NCI-H1436 (cell line): Measurements from ENCODE around the gene UGT1A5.

ENCODE experiments used
- DNase-seq: peaks from one replicate; lab custom pipeline; 2025; lab: John Stamatoyannopoulos, UW

The UGT1A5 gene

DNA sequence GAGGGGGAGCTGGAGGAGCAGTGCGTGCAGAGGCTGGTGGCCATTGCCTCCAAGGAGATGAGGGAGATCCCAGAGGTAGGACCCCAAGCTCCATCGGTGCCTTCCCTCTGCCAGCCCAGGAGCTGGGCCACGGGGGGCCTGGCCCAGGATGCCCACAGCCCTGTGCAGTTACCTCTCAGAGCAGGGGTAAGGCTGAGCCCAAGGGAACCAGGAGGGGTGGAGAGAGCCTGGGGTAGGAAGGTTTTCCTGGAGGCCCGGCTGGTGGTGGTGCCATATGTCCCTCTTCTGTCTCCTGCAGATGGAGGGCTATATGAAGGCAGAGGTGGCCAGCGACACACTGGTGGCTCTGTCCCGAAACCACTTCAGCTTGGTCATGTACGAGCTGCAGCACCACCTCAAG lies 76.8 kb downstream of the UGT1A5 start:
- no peak for DNase-seq

DNA sequence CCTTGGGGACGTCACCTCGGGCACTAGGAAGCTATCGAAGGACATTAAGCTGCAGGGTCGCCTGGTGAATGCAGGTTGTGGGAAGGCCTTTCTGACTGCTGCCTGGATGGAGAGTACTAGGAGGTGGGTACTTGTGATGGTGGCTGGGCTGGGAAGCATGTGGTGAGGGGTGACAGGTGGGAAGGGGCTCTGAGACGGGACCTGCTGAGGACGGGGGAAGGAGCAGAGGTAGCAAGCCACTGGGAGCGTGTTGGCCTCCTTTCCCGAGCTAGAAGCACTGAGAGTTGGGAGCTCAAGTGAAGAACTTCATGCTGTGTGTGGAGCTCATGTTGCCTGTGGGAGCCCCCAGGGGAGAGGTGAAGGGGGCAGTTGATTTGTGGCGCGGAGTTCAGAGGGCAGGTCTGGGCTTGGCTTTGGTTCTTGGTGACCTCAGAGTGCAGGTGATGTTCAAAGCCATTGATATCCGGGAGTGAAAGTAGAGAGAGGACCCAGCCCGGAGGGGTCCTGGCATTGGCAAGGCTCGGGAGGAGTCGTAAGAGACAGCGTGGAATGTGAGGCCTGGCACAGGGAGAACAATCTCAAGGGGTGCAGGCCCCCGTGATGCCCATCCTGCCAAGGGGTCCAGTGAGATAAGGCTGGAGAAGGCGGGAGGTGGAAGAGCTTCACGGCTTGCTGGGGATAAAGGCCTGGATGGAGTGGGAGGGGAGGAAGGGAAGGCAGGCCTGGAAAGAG lies 78.6 kb downstream of the UGT1A5 start:
- no peak for DNase-seq

DNA sequence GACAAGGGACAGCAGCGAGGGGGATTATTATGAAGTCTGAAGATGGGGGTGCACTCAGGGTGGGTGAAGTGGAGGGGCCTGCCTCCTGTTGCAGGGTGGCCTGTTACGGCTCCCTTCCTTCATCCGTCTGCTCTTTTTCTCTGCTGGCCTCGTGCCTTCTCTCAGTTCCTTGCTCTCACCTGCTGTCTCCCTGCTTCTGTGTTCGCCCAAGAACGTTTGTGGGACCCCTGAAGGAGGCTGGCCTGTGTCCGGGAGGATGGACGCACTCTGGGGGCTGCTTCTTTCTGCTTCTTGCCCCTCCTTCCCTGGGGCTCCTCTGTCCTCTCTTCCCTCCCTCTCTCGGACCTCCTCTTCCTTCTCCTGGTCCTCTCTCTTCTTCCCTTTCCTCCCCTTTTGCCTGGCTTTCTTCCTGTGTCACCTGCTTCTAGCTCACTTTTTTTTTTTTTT lies 79.2 kb downstream of the UGT1A5 start:
- no peak for DNase-seq

DNA sequence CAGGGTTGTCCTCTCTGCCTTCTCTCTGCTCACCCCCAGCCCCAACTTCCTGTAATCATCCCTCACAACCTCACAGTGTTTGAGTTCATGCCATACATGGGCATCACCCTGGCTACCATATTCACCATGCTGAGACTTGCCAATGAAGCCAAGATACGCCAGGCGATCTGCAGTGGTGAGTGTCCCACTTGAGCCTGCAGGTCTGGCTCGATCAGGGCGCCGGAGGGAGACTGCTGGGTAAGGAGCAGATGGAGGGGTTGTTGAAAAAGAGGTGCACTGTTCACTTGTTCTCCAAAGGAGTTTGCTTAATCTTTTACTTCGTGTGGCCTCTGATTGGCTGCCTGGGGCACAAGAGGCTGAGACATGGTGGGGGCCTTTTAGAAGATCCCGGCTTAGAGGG lies 80.0 kb downstream of the UGT1A5 start:
- DNase-seq, result no peak

DNA sequence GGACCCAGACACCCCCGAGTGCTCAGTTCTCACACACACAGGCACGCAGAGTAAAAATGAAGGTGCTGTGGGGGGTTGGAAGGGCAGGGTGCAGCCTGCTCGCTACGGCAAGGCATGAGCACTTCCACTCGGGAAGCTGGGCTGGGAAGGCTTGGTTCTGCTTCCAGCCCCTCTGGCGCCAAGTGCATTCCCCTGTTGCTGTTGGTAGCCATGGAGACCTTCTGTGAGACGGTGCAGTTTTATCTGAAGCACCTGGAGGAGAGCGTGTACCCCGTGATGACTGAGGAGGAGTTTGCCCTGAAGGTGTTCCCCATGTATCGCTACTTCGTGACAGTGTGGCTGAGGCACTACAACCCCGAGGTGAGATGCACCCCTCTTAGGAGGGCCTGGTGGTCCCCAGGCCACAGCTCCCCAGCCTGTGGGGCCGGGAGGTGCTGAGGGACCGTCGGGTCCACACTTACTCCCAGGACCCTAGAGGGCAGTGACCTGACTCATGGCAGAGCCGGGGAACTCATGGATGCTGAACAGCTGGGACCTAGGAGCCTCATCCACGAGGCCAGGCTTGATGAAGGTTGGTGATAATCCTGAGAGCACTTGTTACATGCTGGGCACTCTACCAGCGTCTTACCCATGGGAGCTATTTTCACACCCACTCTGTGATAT lies 80.9 kb downstream of the UGT1A5 start:
- no peak for DNase-seq

DNA sequence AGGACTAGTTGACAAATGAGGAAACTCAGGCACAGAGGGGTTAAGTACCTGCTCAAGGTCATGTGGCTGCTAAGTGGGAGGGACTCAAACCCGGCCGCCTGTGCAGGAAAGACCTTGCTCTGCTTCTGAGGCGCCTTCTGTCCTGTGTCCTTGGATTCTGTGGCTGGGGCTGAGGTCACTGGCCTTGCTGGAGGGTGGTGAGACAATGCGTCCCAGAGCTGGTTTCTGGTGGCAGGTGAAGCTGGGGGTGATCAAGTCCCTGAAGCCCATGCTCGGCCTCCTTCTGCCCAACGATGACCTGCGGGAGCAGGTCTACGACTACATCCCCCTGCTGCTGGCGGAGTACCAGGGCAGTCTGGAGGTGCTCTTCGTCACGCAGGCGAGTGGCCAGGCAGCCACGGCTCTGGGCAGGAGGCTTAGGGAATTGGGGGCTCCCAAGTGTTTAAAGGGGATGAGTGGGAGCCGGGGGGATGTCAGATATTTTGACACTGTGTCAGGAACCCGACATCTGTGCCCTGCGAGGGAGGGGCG lies 81.5 kb downstream of the UGT1A5 start:
- no peak for DNase-seq

DNA sequence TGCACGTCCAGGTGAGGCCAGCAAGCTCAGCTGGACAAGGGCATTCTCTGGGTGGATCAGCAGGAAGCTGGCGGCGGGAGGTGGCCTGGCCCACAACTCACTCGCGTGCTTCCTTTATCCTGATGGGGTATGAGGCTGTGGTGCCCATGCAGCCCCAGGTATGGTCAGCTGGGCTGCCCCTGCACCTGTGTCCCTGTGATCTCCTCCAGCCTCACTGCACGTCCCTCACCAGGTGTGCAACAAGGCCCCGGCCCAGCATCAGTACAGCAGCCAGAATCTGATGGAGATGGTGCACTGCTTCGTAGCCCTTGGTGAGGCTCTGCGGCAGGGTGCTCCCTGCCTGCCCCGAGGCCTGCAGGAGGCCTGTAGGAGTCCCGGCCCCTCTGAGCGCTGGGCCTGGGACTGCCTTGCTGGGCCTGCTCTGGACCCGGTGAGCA lies 83.0 kb downstream of the UGT1A5 start:
- DNase-seq, result no peak

DNA sequence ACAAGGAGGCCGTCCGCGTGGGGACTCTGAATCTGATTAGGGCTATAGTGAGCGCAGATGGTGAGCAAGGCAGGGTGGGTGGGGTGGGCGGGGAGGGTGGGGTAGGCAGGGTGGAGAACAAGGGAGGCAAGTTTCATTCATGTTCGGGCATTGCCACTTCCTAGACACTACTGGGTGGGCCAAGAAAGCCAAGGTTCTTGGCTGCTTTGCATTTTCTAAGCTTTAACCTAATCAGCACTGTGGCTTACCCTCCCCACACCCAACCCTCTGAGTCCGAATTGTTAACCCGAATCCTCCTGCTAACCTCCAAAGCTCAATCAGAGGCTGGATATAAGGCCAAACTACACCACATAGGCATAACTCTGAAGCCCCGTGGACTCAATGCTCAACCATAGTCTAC lies 83.5 kb downstream of the UGT1A5 start:
- no peak for DNase-seq

DNA sequence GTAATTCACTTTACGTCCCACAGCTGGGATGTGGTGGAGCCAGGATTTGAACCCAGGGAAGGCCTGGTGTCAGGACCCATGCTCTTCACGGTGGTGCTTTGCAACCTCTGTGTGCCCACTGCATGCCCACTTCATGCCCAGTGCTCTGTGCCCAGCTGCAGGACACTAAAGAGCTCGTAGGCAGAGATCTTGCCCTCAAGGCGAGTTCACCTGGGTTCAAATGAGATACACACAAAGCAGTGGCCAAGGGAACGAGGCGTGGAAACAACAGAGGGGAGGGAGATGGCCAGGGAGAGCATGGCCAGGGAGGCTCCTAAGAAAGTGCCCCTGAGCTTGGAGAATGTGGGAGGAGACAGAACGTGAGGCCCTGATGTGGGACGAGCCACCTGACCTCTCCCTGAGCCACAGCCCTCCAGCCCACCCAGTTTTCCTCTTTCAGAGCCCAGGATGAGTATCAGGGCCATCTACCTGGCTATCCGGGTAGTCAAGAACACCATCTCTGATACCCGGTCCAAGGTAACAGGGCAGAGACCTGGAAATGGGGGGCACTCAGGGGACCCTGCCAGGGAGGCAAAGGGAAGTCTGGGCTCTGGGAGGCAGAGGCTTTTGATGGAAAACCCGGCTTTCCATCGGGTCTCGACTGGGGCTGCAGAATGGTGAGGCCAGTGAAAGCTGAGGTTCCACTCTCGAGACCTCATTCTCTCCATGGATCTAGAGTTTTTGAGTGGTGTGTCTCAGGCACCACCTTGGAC lies 85.8 kb downstream of the UGT1A5 start:
- no peak for DNase-seq

DNA sequence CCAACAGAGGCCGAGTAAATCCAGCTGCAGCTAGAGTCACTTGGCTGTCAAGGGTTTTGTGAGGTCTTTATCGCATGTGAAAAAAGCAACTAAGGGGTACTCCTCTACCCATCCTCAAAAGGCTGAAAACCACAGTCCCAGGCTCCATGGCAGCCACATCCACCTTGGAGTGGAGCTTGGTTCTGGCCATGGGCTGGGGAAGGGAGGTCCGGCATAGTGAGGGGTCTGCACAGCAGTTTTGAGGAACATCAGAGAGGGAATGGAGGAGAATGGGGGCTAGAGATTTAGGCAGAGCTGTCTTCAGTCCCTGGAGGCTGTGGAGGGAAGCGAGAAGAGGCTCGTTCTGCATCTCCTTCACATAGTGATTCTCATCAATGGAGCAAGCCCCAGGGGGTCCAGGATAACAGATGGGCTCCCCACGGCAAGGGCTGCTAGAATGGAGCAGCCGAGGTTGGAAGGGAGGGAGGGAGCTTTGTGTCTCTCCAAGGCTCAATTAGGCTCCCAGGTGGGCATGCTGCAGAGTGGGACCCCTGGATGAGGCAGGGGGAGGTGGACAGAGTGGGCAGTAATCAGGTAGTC lies 86.5 kb downstream of the UGT1A5 start:
- DNase-seq, result no peak

DNA sequence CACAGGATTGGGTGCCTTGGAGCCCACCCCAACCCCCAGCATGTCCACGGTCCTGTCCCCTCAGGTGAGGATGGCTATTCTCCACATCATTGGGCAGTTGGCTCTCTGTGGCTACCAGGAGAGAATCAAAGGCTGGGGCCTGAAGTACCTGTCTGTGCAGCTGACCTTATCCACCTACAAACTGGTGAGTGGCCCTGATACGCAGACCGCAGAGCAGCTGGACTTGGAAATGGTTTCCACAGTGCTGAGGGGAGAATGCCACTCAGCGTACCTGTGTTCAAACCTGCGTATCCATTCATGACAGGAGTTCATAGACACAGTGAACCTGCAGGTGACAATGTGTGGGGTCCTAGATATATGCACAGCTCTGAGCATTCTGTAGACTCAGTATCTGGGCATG lies 87.0 kb downstream of the UGT1A5 start:
- DNase-seq, result no peak

DNA sequence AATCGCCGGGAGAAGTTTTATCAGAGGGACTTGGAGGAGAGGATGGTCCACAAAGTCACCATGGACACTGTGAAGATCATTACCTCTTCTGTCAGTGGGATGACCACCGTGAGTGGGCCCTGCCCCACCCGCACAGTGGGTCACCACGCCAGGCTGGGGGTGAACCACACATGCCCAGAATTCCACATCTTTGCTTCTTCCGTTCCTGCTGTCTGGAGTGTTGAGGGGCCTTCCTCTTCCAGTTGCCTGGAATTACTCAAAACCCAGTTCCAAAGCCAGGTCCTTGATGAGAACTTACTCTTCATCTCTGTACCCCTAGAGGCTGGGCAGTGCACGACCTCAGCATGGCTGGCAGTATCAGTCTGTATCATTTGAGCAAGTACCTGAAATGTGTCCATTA lies 87.5 kb downstream of the UGT1A5 start:
- DNase-seq, result no peak

DNA sequence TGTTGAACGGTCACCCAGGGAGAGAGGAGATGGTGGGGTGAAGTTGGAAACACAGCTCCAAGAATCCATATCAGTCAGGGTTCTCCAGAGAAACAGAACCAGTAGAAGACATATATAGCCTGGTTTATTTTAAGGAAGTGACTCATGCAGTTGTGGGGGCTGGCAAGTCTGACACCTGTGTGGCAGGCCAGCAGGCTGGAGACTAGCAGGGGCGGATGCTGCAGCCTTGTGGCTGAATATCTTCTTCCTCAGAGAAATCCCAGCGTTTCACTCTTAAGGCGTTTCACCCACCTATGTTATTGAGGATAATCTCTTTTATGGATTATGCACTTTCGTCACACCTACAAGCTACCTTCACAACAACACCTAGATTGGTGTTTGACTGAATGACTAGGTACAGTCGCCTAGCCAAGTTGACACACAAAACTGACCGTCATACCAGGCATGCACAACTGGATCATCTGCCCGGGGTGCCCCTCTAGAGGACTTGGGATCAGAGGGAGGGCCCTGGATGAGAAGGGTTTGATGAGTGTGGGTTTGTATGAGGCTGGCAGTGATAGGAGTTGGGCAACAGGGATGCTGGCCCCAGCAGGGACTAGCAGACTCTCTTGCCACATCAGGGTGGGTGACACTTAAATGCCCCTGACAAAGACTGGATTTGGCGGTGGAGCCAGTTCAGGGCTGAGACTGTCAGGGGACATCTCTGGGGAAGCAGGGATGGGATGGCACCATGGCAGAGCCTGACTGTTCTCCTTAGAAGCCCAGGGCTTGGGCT lies 88.8 kb downstream of the UGT1A5 start:
- DNase-seq, result no peak

DNA sequence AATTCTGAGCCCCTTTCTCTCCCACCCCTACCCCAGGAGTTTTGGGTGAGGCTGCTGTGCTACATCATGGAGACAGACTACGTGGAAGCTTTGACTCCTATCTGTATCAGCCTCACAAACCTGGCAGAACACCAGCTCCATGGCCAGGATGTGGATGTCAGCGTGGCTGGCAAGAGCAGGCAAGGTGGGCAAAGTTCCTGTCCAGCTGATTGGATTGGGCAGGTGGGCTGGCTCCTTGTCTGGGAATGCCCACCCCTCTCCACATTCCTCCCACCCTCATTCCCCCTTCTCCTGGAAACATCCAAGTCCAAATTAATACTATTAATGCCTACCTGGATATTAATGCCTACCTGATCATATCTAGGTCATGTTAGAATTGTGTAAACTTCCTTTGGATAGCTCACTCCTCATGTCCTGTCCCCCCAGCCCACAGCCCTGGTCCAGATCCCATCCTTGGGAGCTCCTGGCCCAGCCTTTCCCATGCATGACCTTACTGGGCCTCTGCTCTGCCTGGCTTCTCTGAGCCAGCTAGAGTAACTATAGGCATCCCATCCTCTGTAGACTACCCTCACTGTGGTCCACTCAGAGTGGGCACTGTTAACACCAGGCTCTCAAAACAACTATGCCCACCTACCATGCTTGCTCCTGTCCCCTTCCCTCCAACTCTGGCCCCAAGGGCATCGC lies 89.6 kb downstream of the UGT1A5 start:
- DNase-seq, result no peak

DNA sequence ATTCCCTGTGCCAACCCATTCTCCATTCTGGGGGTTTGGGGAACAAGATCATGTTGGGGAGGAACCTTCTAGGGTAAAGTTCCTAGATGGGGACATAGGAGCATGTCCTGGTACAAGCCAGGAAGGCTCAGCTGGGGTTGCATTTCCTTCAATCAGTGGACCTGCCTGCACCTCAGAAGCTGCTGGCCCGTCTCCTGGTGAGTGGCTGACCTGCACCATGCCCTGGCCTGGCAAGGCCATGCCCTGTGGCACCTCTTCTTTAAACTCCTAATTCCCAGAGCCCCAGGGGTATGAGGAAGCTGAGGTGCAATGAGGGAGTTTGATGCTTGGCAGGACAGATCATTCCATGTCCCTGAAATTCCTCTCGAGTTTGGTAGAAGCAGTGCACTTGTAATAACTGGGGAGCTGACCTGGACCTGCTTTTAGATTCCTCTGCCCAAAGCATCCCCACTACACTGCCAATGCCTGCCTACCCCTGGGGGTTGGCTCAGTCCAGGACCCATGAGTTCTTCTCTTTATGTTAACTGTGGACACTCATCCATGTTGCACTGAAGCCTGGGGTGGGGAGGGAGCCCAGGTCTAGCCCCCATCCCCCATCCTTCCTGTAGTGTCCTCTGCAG lies 90.7 kb downstream of the UGT1A5 start:
- DNase-seq, result no peak

DNA sequence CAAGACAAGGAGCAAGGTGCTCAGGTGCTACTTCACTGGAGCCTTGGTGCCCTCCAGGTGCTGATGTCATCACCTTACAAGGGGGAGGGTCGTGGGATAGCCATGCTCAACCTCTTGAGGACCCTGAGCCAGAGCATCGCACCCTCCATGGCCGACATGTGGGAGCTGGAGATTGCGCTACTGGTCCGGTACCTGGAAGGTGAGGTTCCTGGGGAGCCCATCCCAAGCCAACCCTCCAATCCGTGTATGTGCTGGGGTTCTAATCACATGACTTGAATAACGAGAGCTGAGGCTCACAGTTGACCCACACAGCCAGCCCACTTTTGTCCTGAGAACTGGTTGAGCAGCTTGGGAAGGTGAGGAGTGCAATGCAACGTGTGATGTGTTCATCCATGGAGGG lies 91.3 kb downstream of the UGT1A5 start:
- DNase-seq, result no peak

DNA sequence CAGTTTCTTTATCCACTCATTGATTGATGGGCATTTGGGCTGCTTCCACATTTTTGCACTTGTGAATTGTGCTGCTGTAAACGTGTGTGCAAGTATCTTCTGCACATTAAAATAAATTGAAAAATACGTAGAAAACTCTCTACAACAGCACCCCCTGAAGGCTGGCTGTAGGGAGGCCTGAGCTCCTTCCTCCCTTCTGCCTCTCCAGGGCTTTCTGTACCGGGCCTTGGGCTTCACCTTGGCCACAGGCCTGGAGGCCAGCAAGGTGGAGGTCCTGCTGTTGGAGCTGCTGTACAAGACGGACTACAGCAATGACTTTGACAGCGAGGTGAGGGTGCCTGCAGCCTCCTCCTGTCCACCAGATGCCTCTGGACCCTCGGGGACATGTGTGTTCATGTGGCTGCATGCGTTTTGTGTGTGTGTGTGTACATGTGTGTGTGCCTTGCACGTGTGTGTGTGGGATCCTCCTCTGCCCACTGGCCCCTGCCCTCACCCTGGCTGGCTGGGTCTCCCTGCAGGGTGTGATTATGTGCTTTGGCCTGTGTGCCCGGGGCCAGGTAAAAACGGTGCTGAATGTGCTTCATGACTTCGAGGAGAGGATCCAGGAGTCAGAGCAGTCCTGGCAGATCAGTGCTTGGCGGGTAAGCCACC lies 94.6 kb downstream of the UGT1A5 start:
- DNase-seq, result no peak

DNA sequence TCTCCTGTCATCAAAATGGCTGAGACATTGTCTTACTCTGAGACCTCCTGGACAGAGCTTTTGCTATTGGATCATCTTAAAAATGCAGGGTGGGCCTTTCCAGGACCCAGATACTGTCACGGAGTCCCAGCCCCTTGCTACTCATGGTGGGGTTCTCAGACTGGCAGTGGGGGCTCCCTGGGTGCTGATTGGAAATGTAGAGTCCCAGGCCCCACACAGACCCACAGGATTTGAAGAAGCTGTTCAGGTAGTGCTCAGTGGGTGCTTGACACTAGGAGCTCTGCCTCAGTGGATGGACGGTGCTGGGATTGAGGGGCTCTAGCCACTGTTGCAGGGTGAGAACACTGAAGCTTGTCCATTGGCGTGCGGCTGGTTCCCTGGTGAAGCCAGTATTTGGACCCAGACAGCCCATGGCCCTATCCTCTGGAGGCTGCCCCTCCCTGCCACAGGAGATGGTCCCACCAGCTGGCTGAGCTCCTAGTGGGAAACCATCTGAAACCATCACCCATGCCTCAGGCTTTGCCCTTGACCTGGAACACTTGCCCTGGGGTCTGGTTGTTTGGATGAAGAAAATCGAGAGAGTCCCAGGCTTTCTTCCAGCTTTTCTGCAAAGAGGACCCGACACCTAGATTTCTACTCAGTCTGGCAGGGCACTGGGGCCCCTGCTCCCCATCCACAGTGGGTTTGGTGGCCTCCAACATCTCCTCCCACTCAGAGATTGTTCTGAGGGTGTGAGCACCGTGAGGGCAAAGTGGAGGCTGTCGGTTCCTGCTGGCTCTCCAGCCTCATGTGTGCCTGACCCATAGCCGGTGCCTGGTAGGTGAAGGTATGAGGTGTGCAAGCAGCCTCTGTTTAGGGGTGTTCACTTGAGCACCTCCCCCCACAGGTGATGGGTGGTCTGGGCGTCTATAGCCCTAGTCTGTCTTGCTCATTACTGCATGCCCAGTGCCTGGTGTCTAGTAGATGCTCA lies 95.5 kb downstream of the UGT1A5 start:
- DNase-seq, result no peak

DNA sequence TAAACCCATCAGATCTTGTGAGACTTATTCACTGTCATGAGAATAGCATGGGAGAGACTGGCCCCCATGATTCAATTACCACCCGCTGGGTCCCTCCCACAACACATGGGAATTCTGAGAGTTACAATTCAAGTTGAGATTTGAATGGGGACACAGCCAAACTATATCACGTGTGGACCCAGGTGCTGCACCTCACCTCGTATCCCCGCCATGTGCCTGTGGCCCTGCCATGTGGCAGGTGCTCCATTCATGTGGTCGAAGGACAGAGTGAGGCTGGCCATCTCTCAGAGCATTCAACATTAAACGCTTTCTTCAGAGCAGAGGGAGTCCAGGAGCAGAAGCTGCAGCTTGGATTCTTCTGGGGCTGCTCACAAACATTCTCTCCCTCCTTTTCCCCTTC lies 97.7 kb downstream of the UGT1A5 start:
- DNase-seq, result no peak
